HepG2 (cell line): Measurements from ENCODE around the gene LMAN2. TPM values are rescaled to one million over a fixed set of nuclear protein-coding genes. Genes with fewer than 3 reads are reported as not detected.

Source experiments
- ATAC-seq: fragments of 200-7000 bp; cut with Tn5 transposase; 3 replicates; pipeline ENCODE4 v1.9.1; 2020; ENCODE audit warnings: mild to moderate bottlenecking, moderate library complexity
- BruUV-seq: library from RNA; stranded (reverse); fragments of 400-500 nt; replicated peaks from 2 replicates; lab custom pipeline; 2021; lab: Mats Ljungman, UMichigan
- CTCF ChIA-PET: fragments of 300-600 bp; formaldehyde crosslinking; extraction: SDS; loops from one replicate; lab custom pipeline; 2021; ENCODE audit warnings: low total read pairs, inconsistent platforms, low intra/inter-chr PET ratio; lab: Yijun Ruan, JAX
- POLR2A ChIA-PET: fragments of 350-600 bp; sonication (Branson Sonifier 250); formaldehyde crosslinking; loops from one replicate; lab custom pipeline; 2020; ENCODE audit warnings: antibody characterized with exemption, inconsistent platforms; lab: Yijun Ruan, JAX
- DNase-seq: peaks from one replicate; pipeline ENCODE4 v3.0.0-alpha.2; 2015; ENCODE audit warnings: low spot score
- FAIRE-seq: peaks from 3 replicates; lab custom pipeline; 2011; peaks lifted over from hg19 to GRCh38; lab: Jason Lieb, UNC
- H2AFZ ChIP-seq: one replicate; pipeline ENCODE4 v1.6.1; 2011; ENCODE audit warnings: low read length, inconsistent platforms
- H3K27ac ChIP-seq: fragments of 300-600 bp; 3 replicates; pipeline ENCODE4 v1.8.0; 2011; ENCODE audit warnings: mixed run types, mild to moderate bottlenecking, mixed read lengths, low read length, inconsistent platforms; ENCODE audit not compliant: insufficient read depth; ENCODE audit errors: extremely low read length
- H3K27me3 ChIP-seq, 2 experiments: fragments of 200-600 bp in 1 of 2; 2 replicates in 1 of 2; 3 replicates in 1 of 2; pipeline versions ENCODE4 v1.6.0 to v1.8.0; 2011; ENCODE audit warnings: low read length in 2 of 2, mild to moderate bottlenecking in 2 of 2, moderate library complexity in 2 of 2, inconsistent platforms in 1 of 2; ENCODE audit not compliant: insufficient read depth in 2 of 2, control insufficient read depth in 1 of 2
- H3K36me3 ChIP-seq, 2 experiments: fragments of 200-600 bp in 1 of 2; replicated peaks in 1 of 2; 2 replicates in 1 of 2; 3 replicates in 1 of 2; pipeline versions ENCODE4 v1.5.1 to v1.8.0; 2011; ENCODE audit warnings: low read length in 2 of 2, inconsistent platforms in 1 of 2; ENCODE audit not compliant: insufficient read depth in 2 of 2, control insufficient read depth in 1 of 2
- H3K4me1 ChIP-seq: 2 replicates; pipeline ENCODE4 v1.5.1; 2012; ENCODE audit warnings: low read length, inconsistent platforms; ENCODE audit not compliant: insufficient read depth
- H3K4me2 ChIP-seq: 2 replicates; pipeline ENCODE4 v1.6.0; 2011; ENCODE audit warnings: low read depth, low read length, inconsistent platforms
- H3K4me3 ChIP-seq, 3 experiments: fragments of 200-600 bp in 1 of 3; sonication (generic), shearing (Covaris generic) in 1 of 3; replicated peaks in 1 of 3; 2 replicates each; pipeline ENCODE4 v1.5.1; 2011 to 2016; ENCODE audit warnings: low read length in 3 of 3, inconsistent platforms in 2 of 3, low read depth in 2 of 3, mild to moderate bottlenecking in 2 of 3, control low read depth in 1 of 3, mixed read lengths in 1 of 3; ENCODE audit not compliant: insufficient read depth in 1 of 3
- H3K79me2 ChIP-seq: one replicate; pipeline ENCODE4 v1.6.1; 2011; ENCODE audit warnings: low read length, inconsistent platforms; ENCODE audit not compliant: insufficient read depth
- H3K9ac ChIP-seq: 2 replicates; pipeline ENCODE4 v1.6.0; 2011; ENCODE audit warnings: mild to moderate bottlenecking, low read depth, low read length, inconsistent platforms; ENCODE audit not compliant: insufficient read depth
- H3K9me3 ChIP-seq: 2 replicates; pipeline ENCODE4 v1.5.1; 2012; ENCODE audit warnings: mild to moderate bottlenecking, low read length
- H4K20me1 ChIP-seq: 2 replicates; pipeline ENCODE4 v1.6.0; 2011; ENCODE audit warnings: inconsistent platforms, mild to moderate bottlenecking, low read length, moderate library complexity; ENCODE audit not compliant: insufficient read depth
- FOXC1 ChIP-seq: sonication (generic); formaldehyde crosslinking; IDR thresholded peaks from 2 replicates; pipeline ENCODE4 v1.8.0; 2022; ENCODE audit warnings: mild to moderate bottlenecking, missing genetic modification reagents, borderline replicate concordance
- HHEX ChIP-seq: IDR thresholded peaks from 2 replicates; pipeline ENCODE4 v1.6.1; 2016; ENCODE audit warnings: control low read depth
- ZFY ChIP-seq: sonication (generic); formaldehyde crosslinking; IDR thresholded peaks from 2 replicates; pipeline ENCODE4 v1.4.0; 2020; ENCODE audit warnings: missing genetic modification reagents
- ZMYM3 ChIP-seq: sonication (generic); formaldehyde crosslinking; IDR thresholded peaks from 2 replicates; pipeline ENCODE4 v1.5.1; 2020; ENCODE audit warnings: mild to moderate bottlenecking, missing genetic modification reagents
- ZNF792 ChIP-seq: IDR thresholded peaks from 2 replicates; pipeline ENCODE4 v1.6.1; 2016
- ZZZ3 ChIP-seq: sonication (generic); formaldehyde crosslinking; IDR thresholded peaks from 2 replicates; pipeline ENCODE4 v1.4.0; 2020; ENCODE audit warnings: missing genetic modification reagents, mild to moderate bottlenecking, borderline replicate concordance
- WGBS: methylation state at CpG from one replicate; pipeline ENCODE4 v1.1.6; 2017; ENCODE audit warnings: low lambda C conversion rate; 5-methylcytosine and 5-hydroxymethylcytosine counted together
- in situ Hi-C: cut with HindIII; loops from 2 replicates; pipeline ENCODE4 v1.10.0; 2017; ENCODE audit warnings: low pct_unique_long_range_greater_than_20kb; ENCODE audit not compliant: extremely low pct_ligation_motif_present
- intact Hi-C: fragments of 100-400 bp; cut with micrococcal nuclease; formaldehyde crosslinking; loops from one replicate; pipeline ENCODE4 v1.10.0; 2022; ENCODE audit not compliant: unreplicated experiment
- polyA plus RNA-seq, 8 experiments: library from polyadenylated mRNA; depleted of rRNA in 3 of 8; stranded (reverse) in 7 of 8; unstranded in 1 of 8; fragments of >200 nt; fragmentation: Illumina TruSeq in 4 of 8; extraction: Trizol in 4 of 8; gene quantifications; 2 replicates each; pipeline versions ENCODE4 v1.2.1 to v1.2.3, GENCODE V29; 2011 to 2016; ENCODE audit warnings: low read depth in 4 of 8, missing spikeins in 1 of 8, mixed read lengths in 1 of 8; ENCODE audit not compliant: insufficient read depth in 1 of 8
- total RNA-seq, 5 experiments: library from RNA; depleted of rRNA; stranded (reverse); fragments of >200 nt; fragmentation: Illumina TruSeq; extraction: Trizol; gene quantifications; 2 replicates each; pipeline ENCODE4 v1.2.3, GENCODE V29; 2016; ENCODE audit warnings: low read depth in 1 of 5
- TF ChIP-seq, protein P1 (sequence below): sonication (generic); formaldehyde crosslinking; IDR thresholded peaks from 2 replicates; pipeline ENCODE4 v1.5.1; 2020; ENCODE audit warnings: missing genetic modification reagents, mild to moderate bottlenecking, borderline replicate concordance
- TF ChIP-seq, protein P2 (sequence below): sonication (generic); formaldehyde crosslinking; IDR thresholded peaks from 2 replicates; pipeline ENCODE4 v1.4.0; 2020; ENCODE audit warnings: missing genetic modification reagents, mild to moderate bottlenecking, borderline replicate concordance
- TF ChIP-seq, protein P3 (sequence below): sonication (generic); formaldehyde crosslinking; IDR thresholded peaks from 2 replicates; pipeline ENCODE4 v1.9.0; 2021; ENCODE audit warnings: mild to moderate bottlenecking, missing genetic modification reagents
- TF ChIP-seq, protein P4 (sequence below): sonication (generic); formaldehyde crosslinking; IDR thresholded peaks from 2 replicates; pipeline ENCODE4 v1.8.0; 2022; ENCODE audit warnings: mild to moderate bottlenecking, missing genetic modification reagents; ENCODE audit not compliant: insufficient replicate concordance

The LMAN2 gene
- total and polyA plus RNA-seq, 2 of the 13 experiments (the other 11 are each of a cell fraction or from before 2014, with no cell fraction given) = 191 to 197 TPM

DNA sequence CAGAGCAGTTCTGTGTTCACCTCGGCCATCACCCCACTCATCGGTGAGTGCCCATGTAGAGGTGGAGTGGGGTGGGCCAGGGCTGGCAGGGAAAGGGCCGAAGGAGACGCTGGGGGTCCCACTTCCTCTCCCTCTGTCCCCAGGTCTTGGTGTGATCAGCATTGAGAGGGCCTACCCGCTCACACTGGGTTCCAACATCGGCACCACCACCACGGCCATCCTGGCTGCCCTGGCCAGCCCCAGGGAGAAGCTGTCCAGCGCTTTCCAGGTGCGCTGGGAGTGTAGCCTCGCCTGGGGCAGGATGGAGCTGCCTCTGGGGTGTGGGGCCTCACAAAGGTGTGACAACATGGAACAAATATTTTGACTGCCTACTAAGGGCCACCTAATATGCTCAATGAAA is 45.3 kb upstream of the LMAN2 start (continued):
- TF ChIP-seq, protein P1, sequence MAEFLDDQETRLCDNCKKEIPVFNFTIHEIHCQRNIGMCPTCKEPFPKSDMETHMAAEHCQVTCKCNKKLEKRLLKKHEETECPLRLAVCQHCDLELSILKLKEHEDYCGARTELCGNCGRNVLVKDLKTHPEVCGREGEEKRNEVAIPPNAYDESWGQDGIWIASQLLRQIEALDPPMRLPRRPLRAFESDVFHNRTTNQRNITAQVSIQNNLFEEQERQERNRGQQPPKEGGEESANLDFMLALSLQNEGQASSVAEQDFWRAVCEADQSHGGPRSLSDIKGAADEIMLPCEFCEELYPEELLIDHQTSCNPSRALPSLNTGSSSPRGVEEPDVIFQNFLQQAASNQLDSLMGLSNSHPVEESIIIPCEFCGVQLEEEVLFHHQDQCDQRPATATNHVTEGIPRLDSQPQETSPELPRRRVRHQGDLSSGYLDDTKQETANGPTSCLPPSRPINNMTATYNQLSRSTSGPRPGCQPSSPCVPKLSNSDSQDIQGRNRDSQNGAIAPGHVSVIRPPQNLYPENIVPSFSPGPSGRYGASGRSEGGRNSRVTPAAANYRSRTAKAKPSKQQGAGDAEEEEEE (CRISPR knock-in tag) = no peak
- TF ChIP-seq ZFY = no peak

DNA sequence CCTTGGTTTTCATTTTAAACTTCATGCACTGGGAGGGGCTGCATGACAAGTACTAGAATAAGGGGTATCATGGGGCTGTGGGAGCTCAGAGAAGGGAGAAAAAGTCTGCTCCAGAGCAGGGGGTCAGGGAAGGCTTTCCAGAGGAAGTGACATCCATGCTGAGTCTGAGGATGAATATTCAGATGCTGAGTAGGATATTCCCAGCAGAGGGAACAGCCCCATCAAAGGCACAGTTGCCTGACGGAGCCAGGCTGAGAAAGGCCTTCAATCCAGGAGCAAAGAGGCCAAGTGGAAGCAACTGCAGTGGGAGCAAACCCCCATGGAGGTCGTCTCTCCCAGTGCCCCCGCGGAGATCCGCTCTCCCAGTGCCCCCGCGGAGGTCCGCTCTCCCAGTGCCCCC is 44.6 kb upstream of the LMAN2 start:
- intact Hi-C loops (no loop called here), in situ Hi-C loops (no loop called here)
- 100% methylated on average over 1 of the region's 8 CpGs for WGBS
- no peak overlapping the region for H3K4me3 ChIP-seq
- H4K20me1 ChIP-seq = no peaks in the 10 kb centered on the region
- H2AFZ ChIP-seq = no peak overlapping the region
- FAIRE-seq = no peak
- H3K36me3 ChIP-seq = no peaks in the 10 kb centered on the region
- POLR2A ChIA-PET = no interaction called here
- H3K9ac ChIP-seq = no peak overlapping the region
- no peak for ATAC-seq
- no peaks in the 10 kb centered on the region for H3K9me3 ChIP-seq
- peaks cover 8% of the 10 kb centered on the region for H3K4me1 ChIP-seq
- CTCF ChIA-PET = no interaction called here
- no peak overlapping the region for H3K4me2 ChIP-seq
- H3K79me2 ChIP-seq = no peaks in the 10 kb centered on the region
- no TSS peak for BruUV-seq
- peaks cover 5 to 45% of the 10 kb centered on the region in 2 experiments; a peak in 3 of 5 replicates for H3K27me3 ChIP-seq
- H3K27ac ChIP-seq = no peak overlapping the region
- no peak for DNase-seq
- TF ChIP-seq ZMYM3 (CRISPR knock-in tag) (no peak), ZNF792 (CRISPR knock-in tag) (no peak), FOXC1 (CRISPR knock-in tag) (no peak), HHEX (CRISPR knock-in tag) (no peak), ZZZ3 (no peak)
- TF ChIP-seq, protein P2, sequence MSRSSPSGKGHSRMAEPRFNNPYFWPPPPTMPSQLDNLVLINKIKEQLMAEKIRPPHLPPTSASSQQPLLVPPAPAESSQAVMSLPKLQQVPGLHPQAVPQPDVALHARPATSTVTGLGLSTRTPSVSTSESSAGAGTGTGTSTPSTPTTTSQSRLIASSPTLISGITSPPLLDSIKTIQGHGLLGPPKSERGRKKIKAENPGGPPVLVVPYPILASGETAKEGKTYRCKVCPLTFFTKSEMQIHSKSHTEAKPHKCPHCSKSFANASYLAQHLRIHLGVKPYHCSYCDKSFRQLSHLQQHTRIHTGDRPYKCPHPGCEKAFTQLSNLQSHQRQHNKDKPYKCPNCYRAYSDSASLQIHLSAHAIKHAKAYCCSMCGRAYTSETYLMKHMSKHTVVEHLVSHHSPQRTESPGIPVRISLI = no peak
- TF ChIP-seq, protein P3, sequence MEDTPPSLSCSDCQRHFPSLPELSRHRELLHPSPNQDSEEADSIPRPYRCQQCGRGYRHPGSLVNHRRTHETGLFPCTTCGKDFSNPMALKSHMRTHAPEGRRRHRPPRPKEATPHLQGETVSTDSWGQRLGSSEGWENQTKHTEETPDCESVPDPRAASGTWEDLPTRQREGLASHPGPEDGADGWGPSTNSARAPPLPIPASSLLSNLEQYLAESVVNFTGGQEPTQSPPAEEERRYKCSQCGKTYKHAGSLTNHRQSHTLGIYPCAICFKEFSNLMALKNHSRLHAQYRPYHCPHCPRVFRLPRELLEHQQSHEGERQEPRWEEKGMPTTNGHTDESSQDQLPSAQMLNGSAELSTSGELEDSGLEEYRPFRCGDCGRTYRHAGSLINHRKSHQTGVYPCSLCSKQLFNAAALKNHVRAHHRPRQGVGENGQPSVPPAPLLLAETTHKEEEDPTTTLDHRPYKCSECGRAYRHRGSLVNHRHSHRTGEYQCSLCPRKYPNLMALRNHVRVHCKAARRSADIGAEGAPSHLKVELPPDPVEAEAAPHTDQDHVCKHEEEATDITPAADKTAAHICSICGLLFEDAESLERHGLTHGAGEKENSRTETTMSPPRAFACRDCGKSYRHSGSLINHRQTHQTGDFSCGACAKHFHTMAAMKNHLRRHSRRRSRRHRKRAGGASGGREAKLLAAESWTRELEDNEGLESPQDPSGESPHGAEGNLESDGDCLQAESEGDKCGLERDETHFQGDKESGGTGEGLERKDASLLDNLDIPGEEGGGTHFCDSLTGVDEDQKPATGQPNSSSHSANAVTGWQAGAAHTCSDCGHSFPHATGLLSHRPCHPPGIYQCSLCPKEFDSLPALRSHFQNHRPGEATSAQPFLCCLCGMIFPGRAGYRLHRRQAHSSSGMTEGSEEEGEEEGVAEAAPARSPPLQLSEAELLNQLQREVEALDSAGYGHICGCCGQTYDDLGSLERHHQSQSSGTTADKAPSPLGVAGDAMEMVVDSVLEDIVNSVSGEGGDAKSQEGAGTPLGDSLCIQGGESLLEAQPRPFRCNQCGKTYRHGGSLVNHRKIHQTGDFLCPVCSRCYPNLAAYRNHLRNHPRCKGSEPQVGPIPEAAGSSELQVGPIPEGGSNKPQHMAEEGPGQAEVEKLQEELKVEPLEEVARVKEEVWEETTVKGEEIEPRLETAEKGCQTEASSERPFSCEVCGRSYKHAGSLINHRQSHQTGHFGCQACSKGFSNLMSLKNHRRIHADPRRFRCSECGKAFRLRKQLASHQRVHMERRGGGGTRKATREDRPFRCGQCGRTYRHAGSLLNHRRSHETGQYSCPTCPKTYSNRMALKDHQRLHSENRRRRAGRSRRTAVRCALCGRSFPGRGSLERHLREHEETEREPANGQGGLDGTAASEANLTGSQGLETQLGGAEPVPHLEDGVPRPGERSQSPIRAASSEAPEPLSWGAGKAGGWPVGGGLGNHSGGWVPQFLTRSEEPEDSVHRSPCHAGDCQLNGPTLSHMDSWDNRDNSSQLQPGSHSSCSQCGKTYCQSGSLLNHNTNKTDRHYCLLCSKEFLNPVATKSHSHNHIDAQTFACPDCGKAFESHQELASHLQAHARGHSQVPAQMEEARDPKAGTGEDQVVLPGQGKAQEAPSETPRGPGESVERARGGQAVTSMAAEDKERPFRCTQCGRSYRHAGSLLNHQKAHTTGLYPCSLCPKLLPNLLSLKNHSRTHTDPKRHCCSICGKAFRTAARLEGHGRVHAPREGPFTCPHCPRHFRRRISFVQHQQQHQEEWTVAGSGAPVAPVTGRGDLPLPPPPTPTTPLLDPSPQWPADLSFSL (CRISPR knock-in tag) = no peak
- TF ChIP-seq, protein P1 (CRISPR knock-in tag) = no peak
- TF ChIP-seq, protein P4, sequence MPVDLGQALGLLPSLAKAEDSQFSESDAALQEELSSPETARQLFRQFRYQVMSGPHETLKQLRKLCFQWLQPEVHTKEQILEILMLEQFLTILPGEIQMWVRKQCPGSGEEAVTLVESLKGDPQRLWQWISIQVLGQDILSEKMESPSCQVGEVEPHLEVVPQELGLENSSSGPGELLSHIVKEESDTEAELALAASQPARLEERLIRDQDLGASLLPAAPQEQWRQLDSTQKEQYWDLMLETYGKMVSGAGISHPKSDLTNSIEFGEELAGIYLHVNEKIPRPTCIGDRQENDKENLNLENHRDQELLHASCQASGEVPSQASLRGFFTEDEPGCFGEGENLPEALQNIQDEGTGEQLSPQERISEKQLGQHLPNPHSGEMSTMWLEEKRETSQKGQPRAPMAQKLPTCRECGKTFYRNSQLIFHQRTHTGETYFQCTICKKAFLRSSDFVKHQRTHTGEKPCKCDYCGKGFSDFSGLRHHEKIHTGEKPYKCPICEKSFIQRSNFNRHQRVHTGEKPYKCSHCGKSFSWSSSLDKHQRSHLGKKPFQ (CRISPR knock-in tag) = no peak
